Stimulated activated CD8-positive, alpha-beta memory T cell treated with anti-CD3 and anti-CD28 coated beads, Interleukin-12 subunit alpha, Interleukin-12 subunit beta, amount 100 ng/mL, for 24 hours (primary cell): ENCODE results near the gene SFXN4.

Source experiments
- DNase-seq: peaks from one replicate; pipeline ENCODE4 v3.0.0-alpha.2; 2020; ENCODE audit errors: extremely low read depth

The SFXN4 gene, protein sequence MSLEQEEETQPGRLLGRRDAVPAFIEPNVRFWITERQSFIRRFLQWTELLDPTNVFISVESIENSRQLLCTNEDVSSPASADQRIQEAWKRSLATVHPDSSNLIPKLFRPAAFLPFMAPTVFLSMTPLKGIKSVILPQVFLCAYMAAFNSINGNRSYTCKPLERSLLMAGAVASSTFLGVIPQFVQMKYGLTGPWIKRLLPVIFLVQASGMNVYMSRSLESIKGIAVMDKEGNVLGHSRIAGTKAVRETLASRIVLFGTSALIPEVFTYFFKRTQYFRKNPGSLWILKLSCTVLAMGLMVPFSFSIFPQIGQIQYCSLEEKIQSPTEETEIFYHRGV

DNA sequence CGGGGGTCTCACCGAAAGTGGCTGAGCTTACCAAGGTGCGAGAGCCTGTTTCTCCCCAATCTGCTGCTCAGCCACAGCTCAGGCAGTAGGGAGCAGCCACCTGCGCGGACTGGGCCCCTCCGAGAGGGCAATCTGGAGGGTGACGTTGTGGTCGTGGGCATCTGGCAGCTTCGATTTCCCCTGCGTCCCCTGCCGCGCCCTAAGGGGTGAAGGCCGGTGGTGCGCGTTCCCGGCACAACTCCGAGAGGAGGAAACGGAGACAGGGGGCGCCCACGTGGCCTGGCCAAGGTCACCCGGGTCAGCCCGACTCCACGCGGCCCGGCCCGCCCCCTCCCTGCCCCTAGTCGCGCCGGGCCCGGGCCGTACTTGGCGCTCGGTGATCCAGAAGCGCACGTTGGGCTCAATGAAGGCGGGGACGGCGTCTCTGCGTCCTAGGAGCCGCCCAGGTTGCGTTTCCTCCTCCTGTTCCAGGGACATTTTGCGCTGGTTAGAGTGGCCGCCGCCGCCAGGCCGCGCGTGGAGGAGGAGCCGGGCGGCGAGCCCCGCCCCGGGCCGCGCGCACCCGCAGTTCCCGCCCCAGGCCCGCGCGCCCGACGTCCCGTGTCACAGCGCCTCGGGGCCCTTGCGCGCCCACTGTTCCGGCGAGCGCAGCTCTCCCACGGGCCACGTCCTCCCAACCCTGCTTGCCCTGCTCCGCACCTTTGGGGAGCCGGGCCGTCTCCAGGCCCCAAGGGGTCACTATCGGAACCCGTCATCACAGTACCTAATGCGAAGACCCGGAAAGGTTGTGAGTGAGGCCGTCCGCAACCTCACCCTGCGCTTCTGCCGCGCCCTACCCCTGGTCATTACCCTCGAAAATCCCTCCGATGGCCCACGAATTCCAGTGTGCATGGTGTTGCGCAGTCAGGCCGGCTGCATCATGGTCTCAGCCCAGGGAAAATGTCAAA lies at the start of gene SFXN4:
TSS of gene SFXN4 (minus strand) at position 544 of the 947 bp plus-strand sequence. CDS start at position 477, 67 bp downstream.
- DNase-seq, result peak; percentile 53

DNA sequence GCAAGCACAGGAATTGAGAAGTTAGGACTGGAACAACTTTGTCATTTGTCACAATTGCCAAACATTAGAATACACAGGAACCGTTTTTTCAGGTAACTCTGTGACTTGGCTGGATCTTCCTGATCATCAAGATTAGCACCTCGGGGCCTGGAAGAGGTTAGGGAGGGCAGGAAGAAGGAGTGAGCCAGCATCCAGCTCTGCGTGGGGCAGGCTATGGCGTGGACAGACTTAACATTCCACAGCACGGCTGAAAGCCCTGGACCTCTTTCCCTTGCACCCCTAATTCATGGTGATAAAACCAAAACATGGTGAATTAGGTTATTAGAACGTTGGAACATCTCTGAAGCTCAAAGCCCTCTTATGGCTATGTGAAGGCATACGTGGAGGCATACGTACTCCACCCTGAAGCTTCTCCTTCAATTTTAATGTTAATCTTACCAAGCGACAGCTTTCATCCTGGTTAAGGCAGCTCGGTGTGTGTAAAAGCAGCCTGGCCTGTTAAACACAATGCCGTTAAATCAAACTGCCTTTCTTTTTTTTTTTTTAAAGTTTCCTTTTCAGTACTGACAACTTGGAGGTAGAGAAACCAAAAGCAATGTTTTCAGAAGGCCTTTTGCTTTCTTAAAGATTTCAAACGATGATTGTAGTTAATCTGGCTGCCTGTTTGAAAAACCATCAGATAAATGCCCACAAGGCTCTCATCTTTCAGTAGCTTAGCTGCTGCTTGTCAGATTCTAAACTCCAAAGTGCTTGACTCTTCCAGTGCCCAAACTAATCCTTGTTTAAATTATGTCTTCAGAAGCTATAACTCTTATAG lies 46.3 kb upstream of the SFXN4 start:
- no peak for DNase-seq

DNA sequence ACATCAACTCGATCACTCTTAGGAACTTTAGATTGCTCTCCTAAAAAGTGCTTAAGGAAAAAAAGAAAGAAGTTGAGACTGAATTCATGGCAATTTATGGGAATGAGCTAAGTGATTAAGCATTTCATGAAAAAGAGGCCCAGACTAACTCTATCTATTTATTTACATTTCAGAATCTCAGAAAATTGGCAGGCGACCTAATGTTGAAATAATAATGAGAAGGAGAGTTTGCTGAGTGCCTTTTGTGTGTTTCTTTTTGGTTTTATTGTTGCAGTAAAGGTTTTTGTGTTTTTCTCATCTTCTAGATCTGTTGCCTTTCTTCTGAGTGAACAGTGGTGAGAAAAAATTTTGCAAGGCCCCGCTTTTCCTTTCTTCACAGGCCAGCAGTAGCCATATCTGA lies 45.7 kb upstream of the SFXN4 start:
- no peak for DNase-seq

DNA sequence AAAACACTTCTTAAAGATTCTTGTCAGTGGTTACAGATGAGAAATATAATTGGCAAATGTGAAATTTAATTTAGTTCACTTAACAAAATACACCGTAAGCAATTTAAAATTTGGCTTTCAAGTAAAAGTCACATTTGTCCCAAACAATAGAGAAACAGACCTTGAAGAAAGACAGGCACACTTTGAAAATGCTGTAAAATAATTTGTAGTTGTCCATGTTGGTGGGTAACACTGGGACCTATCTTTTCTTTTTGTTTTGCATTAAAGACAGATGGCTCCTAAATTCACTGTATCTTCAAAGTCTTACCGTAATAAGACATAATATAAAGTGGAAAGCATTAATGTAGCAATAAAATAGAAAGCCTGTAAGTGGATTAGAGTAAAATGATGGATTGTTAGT lies 45.1 kb upstream of the SFXN4 start:
- no peak for DNase-seq

DNA sequence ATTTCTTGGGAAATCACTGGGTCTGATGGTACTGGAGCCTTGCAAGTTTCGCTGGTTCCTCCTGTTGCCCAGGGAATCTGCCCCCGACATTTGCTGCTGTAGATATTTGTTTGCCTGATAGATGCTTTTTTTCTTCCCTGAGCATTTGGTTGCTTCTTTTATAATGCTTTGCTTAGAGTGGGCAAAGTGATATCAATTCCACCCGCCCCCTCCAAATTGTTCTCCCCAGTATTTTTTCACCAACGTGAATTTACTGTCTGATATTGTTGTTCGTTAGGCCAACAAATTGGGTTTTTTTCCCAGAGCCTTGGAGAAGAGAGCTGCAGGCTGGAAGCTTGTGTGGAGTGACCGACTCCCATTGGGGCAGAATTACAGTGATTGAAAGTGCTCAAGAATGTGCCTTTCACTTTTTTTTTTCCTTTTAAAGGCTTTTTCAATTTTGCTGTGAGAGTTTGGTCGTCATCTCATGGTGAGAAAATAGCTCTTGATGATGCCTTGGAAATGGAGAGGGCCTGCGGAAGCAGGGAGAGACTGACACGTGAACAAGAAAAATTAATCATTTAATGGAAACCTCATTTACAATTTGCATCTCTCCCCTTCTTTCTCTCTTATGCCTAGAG lies 44.3 kb upstream of the SFXN4 start:
- no peak for DNase-seq

DNA sequence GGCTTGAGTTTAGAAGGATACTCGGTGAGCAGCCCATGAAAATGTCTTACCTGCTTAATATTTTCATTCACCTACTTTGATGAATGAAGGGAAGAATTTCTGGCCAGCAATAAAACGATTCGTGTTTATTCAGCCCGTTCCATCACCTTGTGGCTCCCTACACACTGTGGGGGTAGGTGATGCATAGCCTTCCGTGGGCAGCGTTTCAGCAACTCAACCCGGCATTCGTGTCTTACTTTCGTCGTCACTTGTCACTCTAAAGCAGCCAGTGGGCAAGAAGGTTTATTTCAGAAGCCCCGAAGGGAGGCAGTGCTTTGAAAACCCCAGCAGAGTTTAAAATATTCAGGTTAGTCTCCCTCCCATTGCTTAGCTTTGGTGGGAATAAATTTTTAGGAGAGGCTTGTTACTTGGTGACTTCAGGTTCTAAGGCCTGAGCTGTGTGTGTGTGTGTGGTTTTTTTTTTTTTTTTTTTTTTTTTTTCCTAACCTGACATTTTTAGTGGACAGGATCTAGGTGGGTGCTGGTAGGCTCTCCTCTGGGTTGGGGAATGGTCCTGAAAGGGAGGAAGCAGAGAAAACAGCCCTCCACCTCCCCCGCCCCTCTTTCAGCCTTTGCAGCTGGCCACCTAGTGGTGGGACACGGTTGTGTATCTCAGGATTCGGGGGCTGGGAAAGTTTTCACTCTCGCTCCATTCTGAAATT lies 43.7 kb upstream of the SFXN4 start:
- DNase-seq, result no peak

DNA sequence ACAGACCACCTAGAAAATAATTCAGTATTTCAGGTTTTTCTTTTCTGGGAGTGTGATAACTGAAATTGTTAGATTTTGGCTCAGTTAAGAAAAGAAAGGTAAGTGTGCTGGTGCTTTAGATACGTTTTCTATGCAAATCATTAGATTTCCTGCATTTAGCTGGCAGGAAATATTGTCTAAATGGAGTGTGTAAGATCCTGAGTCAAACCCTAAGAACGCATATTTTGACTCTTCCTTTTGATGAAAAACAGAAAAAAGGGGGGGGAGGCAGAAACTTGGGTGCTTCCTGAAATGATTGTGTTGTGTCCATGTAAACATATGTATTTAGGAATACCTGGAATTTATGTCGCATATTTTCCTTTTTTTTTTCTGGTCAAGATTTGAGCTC lies 43.0 kb upstream of the SFXN4 start:
- DNase-seq, result no peak

DNA sequence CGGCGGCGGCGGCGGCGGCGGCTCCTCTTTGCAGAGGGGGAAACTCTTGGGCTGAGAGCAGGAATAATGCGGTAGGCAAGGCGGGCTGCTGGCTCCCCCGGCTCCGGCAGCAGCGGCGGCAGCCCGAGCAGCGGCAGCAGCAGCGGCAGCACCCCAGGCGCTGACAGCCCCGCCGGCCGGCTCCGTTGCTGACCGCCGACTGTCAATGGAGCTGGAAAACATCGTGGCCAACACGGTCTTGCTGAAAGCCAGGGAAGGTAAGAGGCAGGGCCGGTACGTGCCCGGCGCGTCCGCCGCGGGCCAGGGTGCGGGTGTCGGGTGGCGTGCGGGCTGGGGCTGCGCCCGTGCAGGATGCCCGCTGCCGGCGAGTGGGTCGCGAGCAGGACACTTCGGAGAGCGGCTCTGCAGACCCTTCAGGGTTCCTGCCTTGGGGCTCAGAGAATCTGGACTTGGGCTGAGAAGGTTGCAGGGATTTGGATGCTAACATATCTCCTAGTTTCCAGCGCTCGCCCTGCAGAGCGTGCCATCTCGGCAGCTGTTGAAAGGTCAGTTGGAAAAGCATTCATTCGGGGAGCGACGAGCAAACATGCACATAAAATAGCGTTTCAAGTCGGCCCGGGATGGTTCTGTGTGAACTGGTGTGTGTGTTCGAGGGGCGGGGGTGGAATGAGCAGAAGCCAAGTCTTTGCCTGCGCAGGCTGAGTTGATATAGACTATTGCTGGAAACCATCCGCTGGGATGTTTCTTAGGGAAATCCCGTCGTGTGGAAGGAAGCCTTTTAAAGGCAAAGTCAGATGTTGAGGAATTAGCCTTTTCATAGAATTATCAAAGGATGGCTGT lies 42.4 kb upstream of the SFXN4 start:
- no peak for DNase-seq

DNA sequence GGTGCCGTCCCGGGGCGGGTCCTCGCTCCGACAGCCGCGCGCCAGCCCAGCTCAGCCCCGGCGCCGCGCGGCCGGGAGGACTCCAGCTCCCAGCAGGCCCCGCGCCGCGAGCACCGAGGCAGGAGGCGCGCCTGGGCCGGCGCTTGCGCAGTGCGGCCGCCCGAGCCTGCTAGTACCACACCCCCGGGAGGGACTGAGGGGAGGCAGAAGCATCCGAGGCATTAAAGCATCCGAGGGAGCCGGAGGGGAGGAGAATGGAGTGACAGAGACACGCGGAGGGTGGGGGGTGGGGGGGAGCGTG lies 41.8 kb upstream of the SFXN4 start, which contains the start of gene GRK5:
TSS of gene GRK5 (plus strand) at position 206 of the 301 bp plus-strand sequence. CDS start 347 bp downstream, outside the sequence.
- DNase-seq, result peak; percentile 87

DNA sequence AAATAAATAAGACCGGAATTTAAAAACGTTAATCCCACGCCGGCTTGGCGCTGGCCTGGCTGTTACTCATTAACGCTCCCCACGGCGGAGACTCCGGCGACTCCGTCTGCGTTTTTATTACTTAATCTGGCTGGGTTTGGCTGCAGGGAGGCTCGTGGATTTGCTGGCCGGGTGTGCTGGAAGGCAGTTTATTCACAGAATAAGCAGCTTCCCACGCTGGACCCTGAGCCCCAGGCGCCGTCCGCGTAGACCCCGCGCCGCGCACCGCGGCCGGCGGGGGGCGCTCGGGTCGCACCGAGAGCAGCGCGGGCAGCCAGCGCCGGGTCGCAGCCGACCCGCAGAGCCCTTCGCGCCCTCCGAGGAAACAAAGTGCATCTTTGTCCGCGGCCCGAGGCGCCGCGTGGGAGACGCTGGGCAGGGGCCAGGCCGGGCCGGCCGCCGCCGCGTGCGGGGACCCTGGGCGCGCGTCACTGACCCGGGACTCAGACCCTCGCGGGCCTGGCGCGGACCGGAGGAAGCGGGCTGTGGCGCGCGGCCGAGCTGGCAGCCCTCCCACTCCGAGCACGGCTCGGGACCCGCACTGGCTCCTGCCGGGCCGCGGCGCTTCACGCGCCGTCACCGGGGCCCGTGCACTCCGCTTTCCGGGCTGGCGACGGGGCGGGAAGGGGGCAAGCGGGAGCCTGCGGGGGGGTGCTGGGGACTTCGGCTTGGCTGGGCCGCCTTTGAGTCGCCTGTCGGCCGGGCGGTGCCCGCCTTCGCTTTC lies 41.3 kb upstream of the SFXN4 start:
- DNase-seq, result no peak

DNA sequence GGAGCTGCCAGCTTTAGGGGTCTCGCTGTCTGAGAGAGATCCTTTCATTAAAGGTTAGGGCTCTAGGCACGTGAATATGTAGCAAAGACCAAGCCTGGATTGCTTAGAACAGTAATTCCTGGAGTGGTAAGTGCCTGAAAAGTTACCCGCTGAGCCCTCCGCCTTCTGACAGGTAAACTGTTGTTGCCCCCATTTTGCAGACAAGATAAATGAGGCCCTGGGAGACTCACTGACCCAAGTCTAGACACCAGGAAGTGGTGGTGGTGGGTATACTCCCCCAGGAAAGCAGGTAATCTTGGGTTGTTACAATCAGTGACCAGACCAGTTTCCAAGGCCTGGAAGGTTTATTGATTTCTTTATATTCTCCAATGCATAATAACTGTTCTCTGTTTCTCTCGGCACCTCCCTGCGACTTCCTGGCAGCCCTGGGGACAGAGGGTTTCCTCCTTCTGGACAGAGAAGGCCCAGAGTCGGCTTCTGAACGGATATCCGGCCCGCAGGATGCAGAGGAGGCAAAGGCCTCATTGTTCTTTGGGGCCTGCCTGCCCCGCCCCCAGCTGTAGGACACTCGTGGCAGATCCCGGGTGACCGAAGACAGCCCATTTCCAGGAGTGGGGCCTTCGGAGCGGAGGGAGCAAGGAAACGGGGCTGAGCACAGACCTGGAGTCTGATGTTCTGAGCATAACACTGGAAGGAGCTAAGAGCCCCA lies 40.5 kb upstream of the SFXN4 start:
- no peak for DNase-seq

DNA sequence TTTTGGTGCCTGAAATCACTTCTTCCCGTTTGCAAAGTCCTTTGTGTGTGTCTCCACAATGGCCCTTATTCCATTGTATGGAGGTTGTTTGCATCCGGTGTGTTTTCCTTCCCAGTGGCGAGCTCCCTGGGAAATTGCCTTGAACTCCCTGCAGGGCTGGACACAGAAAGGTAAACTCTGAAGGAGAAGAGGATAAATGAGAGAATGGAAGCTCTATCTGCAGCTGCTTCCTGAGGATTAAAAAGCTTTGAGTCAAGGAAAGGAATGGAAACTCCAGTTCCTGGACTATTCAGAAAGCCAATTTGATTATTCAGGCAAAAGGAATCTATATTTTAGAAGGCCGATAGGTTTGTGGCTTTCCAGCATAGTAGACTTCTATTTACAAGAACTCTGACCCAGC lies 37.5 kb upstream of the SFXN4 start:
- no peak for DNase-seq

DNA sequence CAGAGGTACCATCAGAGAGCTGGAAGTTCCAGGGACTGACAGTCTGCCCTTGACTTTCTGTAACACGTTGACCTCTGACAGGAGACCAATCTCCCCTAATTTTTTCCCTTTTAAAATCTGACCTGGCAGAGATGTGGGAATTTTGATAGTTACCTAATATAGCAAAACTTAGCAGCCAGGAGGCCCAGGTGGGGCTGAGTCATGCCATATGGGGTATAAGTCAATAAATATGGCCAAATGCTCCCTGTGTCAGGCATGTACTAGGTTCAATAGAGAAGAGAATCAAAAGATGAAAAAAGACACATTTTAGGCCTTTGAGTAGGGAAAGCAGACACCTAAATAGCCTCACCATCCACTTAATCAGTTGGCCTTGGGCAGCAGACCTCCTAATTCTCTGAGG lies 35.7 kb upstream of the SFXN4 start:
- no peak for DNase-seq

DNA sequence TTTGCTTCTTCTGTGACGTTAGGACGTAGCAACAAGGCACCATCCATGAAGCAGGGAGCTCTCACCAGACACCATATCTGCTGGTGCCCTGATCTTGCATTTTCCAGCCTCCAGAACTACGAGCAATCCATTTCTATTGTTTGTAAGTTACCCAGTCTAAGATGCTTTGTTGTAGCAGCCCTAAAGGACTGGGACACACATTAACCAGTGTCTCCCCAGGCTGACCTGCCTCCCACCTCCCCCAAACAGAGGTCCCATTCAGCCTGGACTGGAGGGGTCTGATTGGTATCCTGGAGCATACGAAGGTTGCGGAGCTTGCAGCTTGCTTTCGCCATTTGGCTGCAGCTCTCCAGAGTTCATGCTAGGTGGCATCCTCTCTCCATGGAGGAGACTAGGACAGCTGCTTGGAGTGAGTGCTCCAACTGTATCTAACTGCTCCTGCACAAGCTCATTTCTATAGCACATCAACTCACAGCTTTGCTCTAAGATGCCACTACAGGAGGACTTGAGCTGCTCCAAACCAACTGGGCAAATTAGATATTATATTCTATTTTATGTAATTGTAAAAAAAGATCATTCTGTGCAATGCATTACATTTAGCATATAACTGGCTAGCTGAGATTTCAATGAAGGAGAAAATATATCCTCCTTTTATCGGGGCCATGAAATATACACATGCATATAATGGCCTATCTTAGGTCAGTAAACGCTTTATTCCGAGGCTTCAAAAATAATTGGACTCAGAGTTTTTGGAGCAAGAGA lies 33.9 kb upstream of the SFXN4 start:
- no peak for DNase-seq

DNA sequence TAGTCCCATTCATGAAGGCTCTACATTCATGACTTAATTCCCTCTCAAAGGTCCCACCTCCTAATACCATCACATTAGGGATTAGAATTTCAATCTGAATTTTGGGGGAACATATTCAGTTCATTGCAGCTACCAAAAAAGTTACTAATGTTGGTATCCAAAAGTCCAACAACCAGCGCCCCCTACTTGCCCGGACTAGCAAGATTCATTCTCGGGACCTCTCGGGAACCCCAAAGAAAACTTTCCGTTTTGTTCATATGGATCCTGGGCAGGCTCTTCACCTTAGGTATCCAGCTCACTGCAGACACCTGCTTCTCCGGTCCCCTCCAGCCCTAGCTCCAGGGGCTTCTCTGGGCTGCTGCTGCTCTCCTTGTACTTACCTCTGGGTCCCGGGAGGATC lies 32.9 kb upstream of the SFXN4 start:
- no peak for DNase-seq

DNA sequence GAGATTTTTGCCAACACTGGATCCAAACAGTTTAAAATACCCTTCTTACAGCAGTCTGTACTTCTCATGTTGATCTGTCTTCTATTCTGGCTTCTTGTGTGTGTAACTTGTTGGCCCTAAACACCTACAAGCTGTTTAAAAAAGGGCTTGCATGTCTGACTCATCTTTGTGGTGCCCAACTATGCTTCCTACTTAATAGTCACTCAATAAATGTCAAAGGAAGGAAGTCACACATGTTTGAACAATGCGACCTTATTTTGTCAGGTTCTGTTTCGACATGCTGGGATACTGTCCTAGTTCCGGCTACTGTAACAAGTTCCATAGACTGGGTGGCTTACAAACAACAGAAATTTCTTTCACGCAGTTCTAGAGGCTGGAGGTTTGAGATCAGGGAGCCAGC lies 32.4 kb upstream of the SFXN4 start:
- no peak for DNase-seq

DNA sequence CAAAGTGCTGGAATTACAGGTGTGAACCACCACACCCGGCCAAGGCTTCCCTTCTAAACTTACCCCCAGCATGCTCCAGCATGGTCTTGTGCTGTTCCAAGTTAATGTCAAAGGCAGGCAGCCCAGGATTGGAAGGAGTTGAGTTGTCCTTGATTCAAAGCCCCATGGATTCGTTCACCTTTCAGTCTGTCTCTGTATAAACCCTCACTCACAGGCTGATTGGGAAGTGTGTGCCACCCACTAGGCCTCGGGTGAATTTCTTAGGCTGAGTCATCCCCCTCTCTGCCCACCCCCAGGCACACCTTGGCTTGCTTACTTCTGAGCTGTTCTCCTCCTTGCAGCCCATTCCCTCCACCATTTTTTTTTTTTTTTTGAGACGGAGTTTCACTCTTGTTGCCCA lies 26.4 kb upstream of the SFXN4 start:
- DNase-seq, result no peak
